GM23338 (cell line): ENCODE data around the gene CRYGD.

Experiments used
- EZH2 ChIP-seq: fragments of 200-600 bp; sonication (generic); IDR thresholded peaks from one replicate; pipeline ENCODE4 v1.8.0; 2017; ENCODE audit warnings: antibody characterized with exemption, mild to moderate bottlenecking, low read depth; ENCODE audit not compliant: unreplicated experiment
- EZH2phosphoT487 ChIP-seq: fragments of 200-600 bp; sonication (generic); IDR thresholded peaks from one replicate; pipeline ENCODE4 v1.8.1; 2018; ENCODE audit warnings: antibody characterized with exemption; ENCODE audit not compliant: unreplicated experiment
- JUNB ChIP-seq: IDR thresholded peaks from one replicate; pipeline ENCODE4 v1.6.1; 2016; ENCODE audit warnings: antibody characterized with exemption; ENCODE audit not compliant: unreplicated experiment
- NANOG ChIP-seq: IDR thresholded peaks from 2 replicates; pipeline ENCODE4 v1.6.1; 2016; ENCODE audit warnings: antibody characterized with exemption, borderline replicate concordance
- POLR2AphosphoS5 ChIP-seq: IDR thresholded peaks from 2 replicates; pipeline ENCODE4 v1.6.1; 2016; ENCODE audit warnings: antibody characterized with exemption, low read depth
- ZNF114 ChIP-seq: fragments of 250-450 bp; sonication (Bioruptor Pico); IDR thresholded peaks from 2 replicates; pipeline ENCODE4 v1.5.0; 2020; ENCODE audit warnings: mild to moderate bottlenecking, moderate library complexity
- TF ChIP-seq, protein P1 (sequence below), 2 experiments: fragments of 200-600 bp in 1 of 2; sonication (generic) in 1 of 2; conservative IDR thresholded peaks; 2 replicates each; pipeline versions ENCODE4 v1.5.1 to v1.6.1; 2016 to 2017; ENCODE audit warnings: antibody characterized with exemption in 2 of 2, low read depth in 2 of 2, mild to moderate bottlenecking in 2 of 2, moderate library complexity in 1 of 2
- TF ChIP-seq, protein P2 (sequence below): IDR thresholded peaks from one replicate; pipeline ENCODE4 v1.6.1; 2018; ENCODE audit warnings: antibody characterized with exemption; ENCODE audit not compliant: unreplicated experiment
- TF ChIP-seq, protein P3 (sequence below): IDR thresholded peaks from 2 replicates; pipeline ENCODE4 v1.6.1; 2016; ENCODE audit warnings: antibody characterized with exemption

DNA sequence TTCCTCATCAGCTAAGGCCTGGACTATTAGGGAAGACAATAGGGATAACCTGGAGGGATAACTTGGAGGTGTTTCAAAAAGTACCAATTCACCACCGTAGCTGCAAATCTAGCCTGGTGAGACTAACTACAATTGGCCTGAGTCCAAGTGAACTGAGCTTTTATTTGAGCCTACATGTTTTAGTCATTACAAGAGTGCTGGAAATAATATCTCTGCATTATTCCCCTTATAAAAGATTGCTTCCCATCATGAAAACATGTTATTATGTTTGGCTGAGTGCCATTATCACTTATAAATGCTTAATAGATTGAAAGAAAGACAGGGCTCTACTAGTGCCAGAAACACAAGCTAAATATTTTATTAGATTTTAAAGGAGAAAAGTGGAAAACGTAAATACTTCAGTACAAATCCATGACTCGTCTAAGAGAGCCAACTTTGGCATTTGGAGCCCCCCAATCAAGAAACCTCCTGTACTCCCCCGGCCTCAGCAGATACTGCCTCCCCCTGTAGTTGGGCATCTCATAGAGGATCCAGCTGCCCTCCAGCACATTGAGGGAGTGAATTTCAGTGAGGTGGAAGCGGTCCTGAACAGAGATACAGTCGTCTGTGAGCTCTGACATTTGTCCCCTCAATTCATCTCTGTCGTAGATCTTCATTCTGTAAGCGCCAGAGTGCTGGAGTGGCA, 18.1 kb upstream of the CRYGD start:
- TF ChIP-seq, protein P1, sequence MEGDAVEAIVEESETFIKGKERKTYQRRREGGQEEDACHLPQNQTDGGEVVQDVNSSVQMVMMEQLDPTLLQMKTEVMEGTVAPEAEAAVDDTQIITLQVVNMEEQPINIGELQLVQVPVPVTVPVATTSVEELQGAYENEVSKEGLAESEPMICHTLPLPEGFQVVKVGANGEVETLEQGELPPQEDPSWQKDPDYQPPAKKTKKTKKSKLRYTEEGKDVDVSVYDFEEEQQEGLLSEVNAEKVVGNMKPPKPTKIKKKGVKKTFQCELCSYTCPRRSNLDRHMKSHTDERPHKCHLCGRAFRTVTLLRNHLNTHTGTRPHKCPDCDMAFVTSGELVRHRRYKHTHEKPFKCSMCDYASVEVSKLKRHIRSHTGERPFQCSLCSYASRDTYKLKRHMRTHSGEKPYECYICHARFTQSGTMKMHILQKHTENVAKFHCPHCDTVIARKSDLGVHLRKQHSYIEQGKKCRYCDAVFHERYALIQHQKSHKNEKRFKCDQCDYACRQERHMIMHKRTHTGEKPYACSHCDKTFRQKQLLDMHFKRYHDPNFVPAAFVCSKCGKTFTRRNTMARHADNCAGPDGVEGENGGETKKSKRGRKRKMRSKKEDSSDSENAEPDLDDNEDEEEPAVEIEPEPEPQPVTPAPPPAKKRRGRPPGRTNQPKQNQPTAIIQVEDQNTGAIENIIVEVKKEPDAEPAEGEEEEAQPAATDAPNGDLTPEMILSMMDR (conservative IDR thresholded peaks at IDR 0.05; ENCODE audit: low read depth in 2 of 2): no peak
- TF ChIP-seq EZH2phosphoT487 (no peak), EZH2 (no peak), POLR2AphosphoS5 (no peak), JUNB (no peak), NANOG (no peak), ZNF114 (no peak)
- TF ChIP-seq, protein P2, sequence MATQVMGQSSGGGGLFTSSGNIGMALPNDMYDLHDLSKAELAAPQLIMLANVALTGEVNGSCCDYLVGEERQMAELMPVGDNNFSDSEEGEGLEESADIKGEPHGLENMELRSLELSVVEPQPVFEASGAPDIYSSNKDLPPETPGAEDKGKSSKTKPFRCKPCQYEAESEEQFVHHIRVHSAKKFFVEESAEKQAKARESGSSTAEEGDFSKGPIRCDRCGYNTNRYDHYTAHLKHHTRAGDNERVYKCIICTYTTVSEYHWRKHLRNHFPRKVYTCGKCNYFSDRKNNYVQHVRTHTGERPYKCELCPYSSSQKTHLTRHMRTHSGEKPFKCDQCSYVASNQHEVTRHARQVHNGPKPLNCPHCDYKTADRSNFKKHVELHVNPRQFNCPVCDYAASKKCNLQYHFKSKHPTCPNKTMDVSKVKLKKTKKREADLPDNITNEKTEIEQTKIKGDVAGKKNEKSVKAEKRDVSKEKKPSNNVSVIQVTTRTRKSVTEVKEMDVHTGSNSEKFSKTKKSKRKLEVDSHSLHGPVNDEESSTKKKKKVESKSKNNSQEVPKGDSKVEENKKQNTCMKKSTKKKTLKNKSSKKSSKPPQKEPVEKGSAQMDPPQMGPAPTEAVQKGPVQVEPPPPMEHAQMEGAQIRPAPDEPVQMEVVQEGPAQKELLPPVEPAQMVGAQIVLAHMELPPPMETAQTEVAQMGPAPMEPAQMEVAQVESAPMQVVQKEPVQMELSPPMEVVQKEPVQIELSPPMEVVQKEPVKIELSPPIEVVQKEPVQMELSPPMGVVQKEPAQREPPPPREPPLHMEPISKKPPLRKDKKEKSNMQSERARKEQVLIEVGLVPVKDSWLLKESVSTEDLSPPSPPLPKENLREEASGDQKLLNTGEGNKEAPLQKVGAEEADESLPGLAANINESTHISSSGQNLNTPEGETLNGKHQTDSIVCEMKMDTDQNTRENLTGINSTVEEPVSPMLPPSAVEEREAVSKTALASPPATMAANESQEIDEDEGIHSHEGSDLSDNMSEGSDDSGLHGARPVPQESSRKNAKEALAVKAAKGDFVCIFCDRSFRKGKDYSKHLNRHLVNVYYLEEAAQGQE: no peak
- TF ChIP-seq, protein P3, sequence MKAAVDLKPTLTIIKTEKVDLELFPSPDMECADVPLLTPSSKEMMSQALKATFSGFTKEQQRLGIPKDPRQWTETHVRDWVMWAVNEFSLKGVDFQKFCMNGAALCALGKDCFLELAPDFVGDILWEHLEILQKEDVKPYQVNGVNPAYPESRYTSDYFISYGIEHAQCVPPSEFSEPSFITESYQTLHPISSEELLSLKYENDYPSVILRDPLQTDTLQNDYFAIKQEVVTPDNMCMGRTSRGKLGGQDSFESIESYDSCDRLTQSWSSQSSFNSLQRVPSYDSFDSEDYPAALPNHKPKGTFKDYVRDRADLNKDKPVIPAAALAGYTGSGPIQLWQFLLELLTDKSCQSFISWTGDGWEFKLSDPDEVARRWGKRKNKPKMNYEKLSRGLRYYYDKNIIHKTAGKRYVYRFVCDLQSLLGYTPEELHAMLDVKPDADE: no peak
